Lower leg skin (tissue), 4 donors: ENCODE results near the gene CERS4. TPM values are rescaled to one million over a fixed set of nuclear protein-coding genes. Genes with fewer than 3 reads are reported as not detected.

Experiments used
- DNase-seq, 2 donors: peaks; one replicate each; pipeline ENCODE4 v3.0.0-alpha.2; 2019; ENCODE audit warnings: low spot score in 2 of 2
- H3K4me3 ChIP-seq: fragments of 200-600 bp; sonication (generic); 2 replicates; pipeline ENCODE4 v1.5.1; 2017; ENCODE audit warnings: mild to moderate bottlenecking, low read depth; ENCODE audit not compliant: poor library complexity, severe bottlenecking
- POLR2A ChIP-seq, 2 donors: fragments of 450-650 bp; IDR thresholded peaks; one replicate each; pipeline ENCODE4 v1.6.1; 2016 to 2017; ENCODE audit warnings: antibody characterized with exemption in 2 of 2, mild to moderate bottlenecking in 1 of 2, moderate library complexity in 1 of 2
- WGBS, 2 donors: methylation state at CpG; one replicate each; pipeline ENCODE4 v1.1.5; 2018; 5-methylcytosine and 5-hydroxymethylcytosine counted together
- intact Hi-C: fragments of 100-400 bp; cut with DNase I; formaldehyde crosslinking; loops from one replicate; pipeline ENCODE4 v1.15.0; 2023; ENCODE audit warnings: low total_unique reads
- total RNA-seq, 4 donors: library from RNA; depleted of rRNA; stranded (reverse); fragments of >200 nt; gene quantifications; one replicate each; pipeline ENCODE4 v1.1.0, GENCODE V29; 2016
- TF ChIP-seq, protein P1 (sequence below), 3 donors: fragments of 450-650 bp; IDR thresholded peaks; one replicate each; pipeline ENCODE4 v1.5.1; 2016; ENCODE audit warnings: antibody characterized with exemption in 3 of 3, mild to moderate bottlenecking in 3 of 3, moderate library complexity in 2 of 3

Gene CERS4
- total RNA-seq, 4 donors from 2014 or later, result 104 to 106 (median 105) TPM

DNA sequence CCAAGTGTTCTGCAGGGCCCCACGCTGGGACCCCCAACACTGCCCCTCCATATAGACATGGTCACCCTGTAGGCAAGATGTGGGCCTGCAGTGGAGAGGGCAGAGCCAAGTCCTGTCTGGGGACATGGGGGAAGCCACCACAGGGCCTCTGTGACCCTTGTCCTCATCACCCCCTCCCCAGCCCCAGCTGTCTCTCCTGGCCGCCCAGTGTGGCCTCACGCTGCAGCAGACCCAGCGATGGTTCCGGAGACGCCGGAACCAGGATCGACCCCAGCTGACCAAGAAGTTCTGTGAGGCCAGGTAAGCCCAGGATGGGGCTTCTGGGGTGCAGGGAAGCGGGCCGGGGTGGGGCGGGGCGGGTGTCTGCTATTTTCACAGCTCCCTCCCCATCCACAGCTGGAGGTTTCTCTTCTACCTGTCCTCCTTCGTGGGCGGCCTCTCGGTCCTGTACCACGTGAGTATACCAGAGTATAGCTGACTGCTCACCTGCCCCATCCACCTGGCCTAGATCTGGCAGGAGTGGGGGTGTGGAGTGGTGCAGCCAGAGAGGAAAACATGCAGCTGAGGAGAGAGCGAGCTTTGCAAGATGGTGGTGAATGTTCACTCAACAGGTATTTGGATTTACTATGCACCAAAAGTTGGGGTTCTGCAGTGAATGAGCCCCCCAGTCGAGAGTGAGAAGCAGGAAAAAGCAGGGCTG is 46.4 kb downstream of the CERS4 start:
- 84 to 86% methylated on average over 16 of the region's 18 CpGs for WGBS, 2 donors
- no peak overlapping the region for H3K4me3 ChIP-seq
- intact Hi-C loops, result loop anchor here (10.0 kb wide), 1 partner anchor 281 kb away; no protein-coding TSS in a partner anchor
- TF ChIP-seq, protein P1, sequence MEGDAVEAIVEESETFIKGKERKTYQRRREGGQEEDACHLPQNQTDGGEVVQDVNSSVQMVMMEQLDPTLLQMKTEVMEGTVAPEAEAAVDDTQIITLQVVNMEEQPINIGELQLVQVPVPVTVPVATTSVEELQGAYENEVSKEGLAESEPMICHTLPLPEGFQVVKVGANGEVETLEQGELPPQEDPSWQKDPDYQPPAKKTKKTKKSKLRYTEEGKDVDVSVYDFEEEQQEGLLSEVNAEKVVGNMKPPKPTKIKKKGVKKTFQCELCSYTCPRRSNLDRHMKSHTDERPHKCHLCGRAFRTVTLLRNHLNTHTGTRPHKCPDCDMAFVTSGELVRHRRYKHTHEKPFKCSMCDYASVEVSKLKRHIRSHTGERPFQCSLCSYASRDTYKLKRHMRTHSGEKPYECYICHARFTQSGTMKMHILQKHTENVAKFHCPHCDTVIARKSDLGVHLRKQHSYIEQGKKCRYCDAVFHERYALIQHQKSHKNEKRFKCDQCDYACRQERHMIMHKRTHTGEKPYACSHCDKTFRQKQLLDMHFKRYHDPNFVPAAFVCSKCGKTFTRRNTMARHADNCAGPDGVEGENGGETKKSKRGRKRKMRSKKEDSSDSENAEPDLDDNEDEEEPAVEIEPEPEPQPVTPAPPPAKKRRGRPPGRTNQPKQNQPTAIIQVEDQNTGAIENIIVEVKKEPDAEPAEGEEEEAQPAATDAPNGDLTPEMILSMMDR (IDR thresholded peaks at IDR 0.05), result no peak
- TF ChIP-seq POLR2A (IDR thresholded peaks at IDR 0.05), result no peak
- no peak for DNase-seq

DNA sequence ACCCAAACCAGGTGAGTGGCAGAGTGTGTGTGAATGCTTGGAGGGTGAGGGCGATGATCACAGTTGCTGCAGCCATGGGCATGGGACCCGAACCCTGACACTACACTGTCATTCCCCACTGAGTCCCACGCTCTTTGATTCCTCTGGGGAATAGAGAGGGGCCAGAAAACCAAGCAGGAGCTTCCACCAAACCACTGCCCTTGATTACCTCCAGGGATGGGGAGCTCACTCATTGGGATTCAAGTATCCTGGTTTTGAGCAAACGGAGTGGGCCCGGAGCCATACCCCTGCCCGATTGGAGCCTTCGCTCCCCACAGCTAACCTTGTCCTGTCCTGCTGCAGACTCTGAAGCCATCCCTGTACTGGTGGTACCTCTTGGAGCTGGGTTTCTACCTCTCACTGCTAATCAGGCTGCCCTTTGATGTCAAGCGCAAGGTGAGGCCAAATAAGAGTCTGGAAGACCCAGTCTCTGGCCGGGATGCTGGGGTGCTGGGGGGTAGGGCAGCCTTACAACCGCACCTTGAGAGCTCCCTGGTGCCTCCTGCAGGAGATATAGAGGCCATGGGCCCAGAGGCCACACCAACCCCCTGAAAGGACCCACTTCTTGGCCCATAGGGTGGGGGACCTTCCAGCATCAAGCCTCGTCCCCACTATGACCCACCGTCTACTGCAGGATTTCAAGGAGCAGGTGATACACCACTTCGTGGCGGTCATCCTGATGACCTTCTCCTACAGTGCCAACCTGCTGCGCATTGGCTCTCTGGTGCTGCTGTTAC is 47.3 kb downstream of the CERS4 start:
- 91 to 96% methylated on average over 15 of the region's 15 CpGs for WGBS, 2 donors
- intact Hi-C loops, result loop anchor here (10.0 kb wide), 1 partner anchor 282 kb away; no protein-coding TSS in a partner anchor
- no peak for DNase-seq
- TF ChIP-seq, protein P1 (IDR thresholded peaks at IDR 0.05), result no peak
- TF ChIP-seq POLR2A (IDR thresholded peaks at IDR 0.05), result no peak
- H3K4me3 ChIP-seq, result no peak overlapping the region

DNA sequence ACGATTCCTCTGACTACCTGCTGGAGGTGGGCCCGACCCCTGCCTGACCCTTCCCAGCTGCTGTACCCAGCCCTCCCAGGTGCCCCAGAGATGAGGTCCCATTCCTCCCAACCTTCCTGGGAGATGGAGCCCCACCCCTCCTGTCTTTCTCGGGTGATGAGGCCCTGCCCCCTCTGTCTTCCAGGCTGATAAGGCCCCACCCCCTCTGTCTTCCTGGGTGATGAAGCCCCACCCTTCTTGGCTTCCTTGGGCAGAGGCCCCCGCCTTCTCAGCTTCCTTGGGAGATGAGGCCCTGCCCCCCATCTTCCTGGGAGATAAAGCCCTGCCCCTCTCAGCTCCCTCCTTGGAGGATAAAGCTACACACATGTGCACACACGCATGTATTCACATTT is 47.9 kb downstream of the CERS4 start:
- H3K4me3 ChIP-seq, result no peak overlapping the region
- DNase-seq, result no peak
- 61% methylated on average over 5 of the region's 5 CpGs for WGBS, 2 donors
- no peak for TF ChIP-seq POLR2A (IDR thresholded peaks at IDR 0.05)
- TF ChIP-seq, protein P1 (IDR thresholded peaks at IDR 0.05), result no peak
- intact Hi-C loops, result loop anchor here (10.0 kb wide), 1 partner anchor 282 kb away; no protein-coding TSS in a partner anchor

DNA sequence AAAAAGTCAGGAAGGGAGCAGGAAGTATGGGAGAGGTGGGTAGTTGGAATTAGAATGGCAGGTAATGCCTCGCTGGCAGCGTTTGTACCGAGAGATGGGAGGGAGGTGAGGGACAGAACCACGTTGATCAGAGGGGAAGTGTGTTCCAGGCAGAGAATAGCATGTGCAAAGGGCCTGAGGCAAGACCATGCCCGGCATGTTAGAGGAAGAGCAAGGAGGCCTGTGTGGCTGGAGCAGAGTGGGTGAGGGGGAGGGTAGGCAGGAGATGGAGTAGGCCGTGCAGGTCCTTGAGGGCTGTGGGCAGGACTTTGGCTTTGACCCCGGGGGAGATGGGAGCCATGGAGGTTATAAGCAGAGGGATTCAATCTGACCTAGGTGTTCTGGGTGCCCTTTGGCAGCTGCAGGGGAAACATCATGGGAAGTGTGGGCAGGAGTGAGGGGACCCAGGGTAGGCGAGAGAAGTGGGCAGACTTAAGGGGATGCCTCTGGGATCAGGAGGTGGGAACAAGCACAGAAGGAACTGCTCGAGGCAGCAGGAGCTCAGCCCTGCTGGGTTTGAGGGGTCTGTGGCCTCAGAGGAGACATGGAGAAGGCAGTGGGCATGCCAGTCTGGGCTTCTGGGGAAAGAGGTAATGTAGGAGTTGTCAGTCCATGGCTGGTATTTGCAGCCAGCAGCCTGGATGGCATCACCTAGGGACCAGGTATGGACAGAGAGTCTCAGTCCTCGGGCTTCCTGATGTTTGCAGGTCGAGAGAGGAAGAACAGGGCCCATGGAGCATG is 50.2 kb downstream of the CERS4 start:
- TF ChIP-seq, protein P1 (IDR thresholded peaks at IDR 0.05), result no peak
- no peak for TF ChIP-seq POLR2A (IDR thresholded peaks at IDR 0.05)
- 84 to 91% methylated on average over 11 of the region's 11 CpGs for WGBS, 2 donors

DNA sequence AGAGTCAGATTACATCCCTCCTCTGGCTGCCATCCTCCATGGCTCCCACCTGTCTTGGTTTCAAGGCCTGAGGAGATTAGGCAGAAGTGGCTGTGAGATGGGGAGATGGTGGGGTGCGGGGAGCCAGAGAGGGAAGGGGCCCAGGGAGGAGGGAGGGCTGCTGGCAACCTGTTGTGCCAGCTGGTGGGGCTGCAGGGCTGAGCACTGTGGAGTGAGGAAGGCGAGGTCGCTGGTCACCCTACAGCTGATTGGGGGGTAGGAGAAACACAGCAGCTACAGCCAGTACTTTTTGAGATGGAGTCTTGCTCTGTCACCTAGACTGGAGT is 50.7 kb downstream of the CERS4 start:
- no peak for DNase-seq
- WGBS, 2 donors, result 89 to 98% methylated on average over 3 of the region's 3 CpGs
- H3K4me3 ChIP-seq, result no peak overlapping the region
- intact Hi-C loops, result loop anchor here (10.0 kb wide), 2 partner anchors 65 to 285 kb away; partner anchors contain the start of genes NDUFA7 and RPS28
- TF ChIP-seq, protein P1 (IDR thresholded peaks at IDR 0.05), result no peak
- TF ChIP-seq POLR2A (IDR thresholded peaks at IDR 0.05), result no peak

More for the DNA sequence above, 50.2 kb downstream of the CERS4 start:
- no peak for DNase-seq
- no peak overlapping the region for H3K4me3 ChIP-seq
- intact Hi-C loops, result loop anchor here (10.0 kb wide), 1 partner anchor 285 kb away; no protein-coding TSS in a partner anchor
